Endothelial cell of umbilical vein (primary cell): ENCODE data around the gene SYTL2. TPM values are rescaled to one million over a fixed set of nuclear protein-coding genes. Genes with fewer than 3 reads are reported as not detected.

ENCODE experiments used
- BruUV-seq: library from RNA; stranded (reverse); fragments of 400-500 nt; replicated peaks from 2 replicates; lab custom pipeline; 2021; lab: Mats Ljungman, UMichigan
- CTCF ChIA-PET: fragments of 300-600, 350-600 bp; sonication (Branson Sonifier 250); formaldehyde crosslinking; loops from one replicate; lab custom pipeline; 2021; ENCODE audit warnings: antibody characterized with exemption, inconsistent platforms; lab: Charles Lee
- POLR2A ChIA-PET: fragments of 300-600, 350-600 bp; sonication (Branson Sonifier 250); formaldehyde crosslinking; loops from one replicate; lab custom pipeline; 2021; ENCODE audit warnings: antibody characterized with exemption, inconsistent platforms; lab: Charles Lee
- DNase-seq: peaks from one replicate; pipeline ENCODE4 v3.0.0-alpha.2; 2011; ENCODE audit warnings: low read depth, low spot score
- FAIRE-seq: peaks from 2 replicates; lab custom pipeline; 2011; peaks lifted over from hg19 to GRCh38; lab: Jason Lieb, UNC
- H2AFZ ChIP-seq: 2 replicates; pipeline ENCODE4 v1.6.0; 2012; ENCODE audit warnings: low read depth, low read length, control low read depth, inconsistent platforms
- H3K27ac ChIP-seq: 2 replicates; pipeline ENCODE4 v1.5.1; 2011; ENCODE audit warnings: low read depth, mild to moderate bottlenecking, control low read depth, low read length, moderate library complexity; ENCODE audit not compliant: insufficient read depth
- H3K27me3 ChIP-seq, 2 experiments: 2 replicates each; pipeline versions ENCODE4 v1.6.0 to v1.6.1; 2011; ENCODE audit warnings: low read length in 2 of 2, mixed read lengths in 1 of 2; ENCODE audit not compliant: control insufficient read depth in 2 of 2, insufficient read depth in 2 of 2
- H3K36me3 ChIP-seq, 2 experiments: 2 replicates in 1 of 2; 3 replicates in 1 of 2; pipeline ENCODE4 v1.5.1; 2011; ENCODE audit warnings: low read length in 2 of 2, mild to moderate bottlenecking in 1 of 2, moderate library complexity in 1 of 2; ENCODE audit not compliant: control insufficient read depth in 2 of 2, insufficient read depth in 2 of 2; ENCODE audit errors: extremely low read depth in 1 of 2
- H3K4me1 ChIP-seq: 3 replicates; pipeline ENCODE4 v1.5.1; 2011; ENCODE audit warnings: mild to moderate bottlenecking, low read length; ENCODE audit not compliant: control insufficient read depth, insufficient read depth; ENCODE audit errors: extremely low read depth
- H3K4me2 ChIP-seq: 2 replicates; pipeline ENCODE4 v1.6.1; 2011; ENCODE audit warnings: low read length, control low read depth, mixed read lengths; ENCODE audit not compliant: insufficient read depth
- H3K4me3 ChIP-seq, 3 experiments: fragments of 200-600 bp in 1 of 3; sonication (generic), shearing (Covaris generic) in 1 of 3; replicated peaks in 1 of 3; 2 replicates each; pipeline ENCODE4 v1.5.1; 2011 to 2016; ENCODE audit warnings: control low read depth in 3 of 3, low read length in 3 of 3, mild to moderate bottlenecking in 2 of 3, inconsistent platforms in 1 of 3, low read depth in 1 of 3, moderate library complexity in 1 of 3; ENCODE audit not compliant: insufficient read depth in 1 of 3
- H3K79me2 ChIP-seq: 2 replicates; pipeline ENCODE4 v1.6.0; 2012; ENCODE audit warnings: low read length, inconsistent platforms; ENCODE audit not compliant: control insufficient read depth, insufficient read depth
- H3K9ac ChIP-seq: replicated peaks from 2 replicates; pipeline ENCODE3; 2011; ENCODE audit warnings: low read length, control low read depth; ENCODE audit not compliant: insufficient read depth; ENCODE audit errors: extremely low read depth
- H3K9me1 ChIP-seq: replicated peaks from 3 replicates; pipeline ENCODE4 v1.6.0; 2011; ENCODE audit warnings: mild to moderate bottlenecking, low read length; ENCODE audit not compliant: control insufficient read depth, insufficient read depth; ENCODE audit errors: extremely low read depth
- H3K9me3 ChIP-seq: replicated peaks from 2 replicates; pipeline ENCODE4 v1.5.1; 2012; ENCODE audit warnings: low read length, inconsistent platforms; ENCODE audit not compliant: control insufficient read depth, insufficient read depth
- H4K20me1 ChIP-seq: replicated peaks from 2 replicates; pipeline ENCODE3; 2011; ENCODE audit warnings: mild to moderate bottlenecking, low read length; ENCODE audit not compliant: control insufficient read depth, insufficient read depth; ENCODE audit errors: extremely low read depth
- CTCF ChIP-seq, 2 donors: IDR thresholded peaks; 1 replicate in 1 of 2; 2 replicates in 1 of 2; pipeline ENCODE4 v1.5.1; 2011; ENCODE audit warnings: low read length in 2 of 2, mild to moderate bottlenecking in 2 of 2, moderate library complexity in 2 of 2, control low read depth in 1 of 2, inconsistent platforms in 1 of 2, low read depth in 1 of 2; ENCODE audit not compliant: insufficient read depth in 1 of 2; ENCODE audit errors: extremely low read depth in 1 of 2
- EZH2 ChIP-seq: IDR thresholded peaks from 2 replicates; pipeline ENCODE4 v1.6.1; 2012; ENCODE audit warnings: borderline replicate concordance, low read depth, mild to moderate bottlenecking, moderate library complexity, low read length, inconsistent platforms; ENCODE audit not compliant: severe bottlenecking
- FOS ChIP-seq: IDR thresholded peaks from 2 replicates; pipeline ENCODE4 v1.6.1; 2011; ENCODE audit warnings: mild to moderate bottlenecking, low read length, moderate library complexity, borderline replicate concordance; ENCODE audit not compliant: insufficient read depth
- GATA2 ChIP-seq: IDR thresholded peaks from 2 replicates; pipeline ENCODE4 v1.7.0; 2011; ENCODE audit warnings: low read depth, mild to moderate bottlenecking, moderate library complexity, mixed read lengths, low read length; ENCODE audit not compliant: insufficient read length, insufficient read depth
- JUN ChIP-seq: IDR thresholded peaks from 2 replicates; pipeline ENCODE4 v1.6.1; 2011; ENCODE audit warnings: borderline replicate concordance, low read depth; ENCODE audit not compliant: insufficient read length, insufficient read depth
- MAX ChIP-seq: IDR thresholded peaks from 2 replicates; pipeline ENCODE4 v1.6.1; 2011; ENCODE audit not compliant: insufficient read depth, insufficient read length
- MYC ChIP-seq: IDR thresholded peaks from one replicate; pipeline ENCODE4 v1.6.1; 2011; ENCODE audit warnings: mild to moderate bottlenecking, low read depth, low read length
- POLR2AphosphoS5 ChIP-seq: IDR thresholded peaks from 2 replicates; pipeline ENCODE4 v1.6.1; 2012; ENCODE audit warnings: low read depth, mild to moderate bottlenecking, control low read depth, low read length, moderate library complexity; ENCODE audit not compliant: insufficient read depth
- dilution Hi-C: fragments of 300-500 bp; cut with MboI; formaldehyde crosslinking; loops from one replicate; pipeline ENCODE4 v1.15.0; 2019; ENCODE audit warnings: low sequenced_read_pairs; ENCODE audit not compliant: extremely low pct_ligation_motif_present
- intact Hi-C: fragments of 100-400 bp; cut with micrococcal nuclease; formaldehyde crosslinking; loops from one replicate; pipeline ENCODE4 v1.10.0; 2022
- polyA plus RNA-seq, 4 experiments: library from polyadenylated mRNA; depleted of rRNA in 3 of 4; stranded (reverse) in 3 of 4; unstranded in 1 of 4; fragments of >200 nt; gene quantifications; 2 replicates each; pipeline versions ENCODE4 v1.2.1 to v1.2.3, GENCODE V29; 2011 to 2012; ENCODE audit warnings: missing spikeins in 1 of 4
- total RNA-seq: library from RNA; stranded (reverse); gene quantifications from 2 replicates; pipeline ENCODE4 v1.2.3, GENCODE V29; 2021

Gene SYTL2
- total and polyA plus RNA-seq, 2 donors (not counting 3 experiments of a cell fraction or from before 2014, with no cell fraction given) = 1.4 to 2.4 TPM

GRCh38 chr11:85698195-85698594, 112.7 kb downstream of the SYTL2 start:
- Histone ChIP-seq H3K4me2 (no peak overlapping the region), H4K20me1 (no peaks in the 10 kb centered on the region), H3K4me3 (no peak overlapping the region), H3K27ac (no peak overlapping the region), H3K79me2 (no peaks in the 10 kb centered on the region), H3K27me3 (no peaks in the 10 kb centered on the region), H3K9me3 (no peaks in the 10 kb centered on the region), H3K4me1 (no peaks in the 10 kb centered on the region), H3K9me1 (no peaks in the 10 kb centered on the region), H3K36me3 (no peaks in the 10 kb centered on the region), H2AFZ (no peak overlapping the region), H3K9ac (no peak overlapping the region)
- no TSS peak for BruUV-seq
- ChIA-PET POLR2A (no interaction called here), CTCF (interaction anchor here (1.3 to 1.7 kb wide), 2 partner anchors 76 to 157 kb away, joined by 3 to 5 read pairs; partner anchors contain the start of gene CCDC83)
- DNase-seq (no peak), FAIRE-seq (no peak)
- intact Hi-C loops = loop anchor here (10.0 kb wide), 1 partner anchor 247 kb away; no protein-coding TSS in a partner anchor
- dilution Hi-C loops = no loop called here
- TF ChIP-seq POLR2AphosphoS5 = no peak
- TF ChIP-seq EZH2 = no peak
- no peak for TF ChIP-seq FOS
- no peak for TF ChIP-seq MYC
- TF ChIP-seq GATA2 = no peak
- no peak for TF ChIP-seq MAX
- no peak for TF ChIP-seq CTCF (IDR thresholded peaks at IDR 0.05; ENCODE audit: extremely low read depth in 1 of 2, insufficient read depth in 1 of 2, low read depth in 1 of 2, low read length in 2 of 2)
- TF ChIP-seq JUN = no peak
